Smooth muscle cell (in vitro differentiated cells): ENCODE results near the gene TRPT1. TPM values are rescaled to one million over a fixed set of nuclear protein-coding genes. Genes with fewer than 3 reads are reported as not detected.

ENCODE experiments used
- DNase-seq: peaks from one replicate; lab custom pipeline; 2025; ENCODE audit not compliant: unreplicated experiment; lab: John Stamatoyannopoulos, UW
- H2AFZ ChIP-seq: fragments of 200-600 bp; sonication (generic); 2 replicates; pipeline ENCODE4 v1.6.0; 2016; ENCODE audit warnings: antibody characterized with exemption, low read depth, mild to moderate bottlenecking
- H3F3A ChIP-seq: fragments of 200-600 bp; sonication (generic); 2 replicates; pipeline ENCODE4 v1.6.0; 2017; ENCODE audit warnings: antibody characterized with exemption, low read depth
- H3K27ac ChIP-seq: fragments of 200-600 bp; sonication (generic); 2 replicates; pipeline ENCODE4 v1.5.1; 2016; ENCODE audit warnings: low read depth, mild to moderate bottlenecking
- H3K27me3 ChIP-seq: fragments of 200-600 bp; sonication (generic); 2 replicates; pipeline ENCODE4 v1.6.1; 2016; ENCODE audit warnings: low read depth, mild to moderate bottlenecking
- H3K36me3 ChIP-seq: fragments of 200-600 bp; sonication (generic); 2 replicates; pipeline ENCODE4 v1.5.1; 2016; ENCODE audit warnings: low read depth
- H3K4me1 ChIP-seq: fragments of 200-600 bp; sonication (generic); 2 replicates; pipeline ENCODE4 v1.5.1; 2016; ENCODE audit warnings: low read depth
- H3K4me2 ChIP-seq: fragments of 200-600 bp; sonication (generic); 2 replicates; pipeline ENCODE4 v1.6.0; 2016; ENCODE audit warnings: mild to moderate bottlenecking
- H3K4me3 ChIP-seq: fragments of 200-600 bp; sonication (generic); 2 replicates; pipeline ENCODE4 v1.5.1; 2016; ENCODE audit warnings: mild to moderate bottlenecking
- H3K79me2 ChIP-seq: fragments of 200-600 bp; sonication (generic); 2 replicates; pipeline ENCODE4 v1.6.0; 2016; ENCODE audit warnings: low read depth, mild to moderate bottlenecking
- H3K9ac ChIP-seq: fragments of 200-600 bp; sonication (generic); 2 replicates; pipeline ENCODE4 v1.6.0; 2016; ENCODE audit warnings: low read depth
- H3K9me3 ChIP-seq: fragments of 200-600 bp; sonication (generic); replicated peaks from 2 replicates; pipeline ENCODE4 v1.5.1; 2016; ENCODE audit warnings: low read depth
- H4K20me1 ChIP-seq: fragments of 200-600 bp; sonication (generic); 2 replicates; pipeline ENCODE4 v1.6.0; 2016; ENCODE audit warnings: low read depth
- CTCF ChIP-seq: fragments of 200-600 bp; sonication (generic); IDR thresholded peaks from 2 replicates; pipeline ENCODE4 v1.5.1; 2017; ENCODE audit warnings: borderline replicate concordance, mild to moderate bottlenecking, antibody characterized with exemption; ENCODE audit not compliant: insufficient read depth, poor library complexity, severe bottlenecking
- WGBS: methylation state at CpG from one replicate; pipeline ENCODE4 v1.1.7; 2016; ENCODE audit warnings: low lambda C conversion rate; 5-methylcytosine and 5-hydroxymethylcytosine counted together
- polyA plus RNA-seq: library from polyadenylated mRNA; unstranded; fragments of >200 nt; fragmentation: Nextera tagmentation; extraction: Ambion mirVana; gene quantifications from 2 replicates; pipeline ENCODE4 v1.2.1, GENCODE V29; 2016
- total RNA-seq: library from RNA; depleted of rRNA; stranded (reverse); fragments of >200 nt; gene quantifications from 2 replicates; pipeline ENCODE4 v1.2.3, GENCODE V29; 2014

Gene TRPT1
- total and polyA plus RNA-seq, 2 experiments from 2014 or later = 52.6 to 65.6 TPM

- Histone ChIP-seq H2AFZ (no peak overlapping the region), H3K9me3 (no peaks in the 10 kb centered on the region), H3F3A (no peaks in the 10 kb centered on the region), H4K20me1 (no peaks in the 10 kb centered on the region), H3K27me3 (no peaks in the 10 kb centered on the region), H3K9ac (peak overlapping the region; percentile 61), H3K4me3 (peak overlapping the region; percentile 63), H3K4me1 (peaks cover 19% of the 10 kb centered on the region), H3K36me3 (no peaks in the 10 kb centered on the region), H3K4me2 (peak overlapping the region; percentile 97), H3K27ac (no peak overlapping the region), H3K79me2 (peaks cover 19% of the 10 kb centered on the region)
- WGBS = 32% methylated on average over 23 of the region's 26 CpGs
- DNase-seq = no peak
- no peak for TF ChIP-seq CTCF
Measured at GRCh38 chr11:64226507-64227051, 593 bp upstream of the TRPT1 start.

DNA sequence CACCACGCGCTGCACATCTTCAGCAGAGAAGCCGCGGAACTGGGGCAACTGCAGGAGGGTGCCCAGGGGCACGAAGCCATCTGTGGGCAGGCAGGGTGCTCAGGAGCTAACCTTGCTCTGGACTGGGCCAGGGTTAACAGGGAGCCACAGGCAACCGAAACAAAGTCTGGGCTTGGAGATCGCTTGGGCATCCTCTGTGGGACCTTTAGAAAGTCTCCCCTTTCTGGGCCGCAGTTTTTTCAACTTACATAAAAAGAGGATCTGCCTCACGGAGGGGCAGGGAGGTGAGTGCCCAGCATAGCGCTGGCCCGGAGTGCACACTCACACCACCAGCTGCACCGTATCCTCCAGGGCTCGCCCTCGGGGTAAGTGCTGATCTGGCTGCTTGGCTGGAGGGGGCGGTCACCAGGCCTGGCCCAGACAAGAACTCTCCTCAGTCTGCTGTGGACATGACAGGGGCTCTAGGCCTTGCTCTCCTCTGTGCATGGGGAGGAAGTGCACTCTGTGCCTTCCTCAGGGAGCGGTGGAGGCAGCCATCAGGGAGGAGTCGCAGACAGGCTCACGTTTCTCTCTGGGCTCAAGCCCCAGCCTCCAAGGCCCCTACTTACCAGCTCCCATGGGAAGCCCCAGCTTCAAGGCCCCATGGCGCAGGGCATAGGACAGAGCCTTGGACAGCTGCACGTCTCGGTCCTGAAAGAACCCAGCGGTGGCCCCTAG is 937 bp downstream of the TRPT1 start:
- Histone ChIP-seq H3F3A (no peaks in the 10 kb centered on the region), H3K36me3 (no peaks in the 10 kb centered on the region), H3K9me3 (no peaks in the 10 kb centered on the region), H4K20me1 (no peaks in the 10 kb centered on the region), H2AFZ (no peak overlapping the region), H3K4me2 (peak overlapping the region; percentile 97), H3K4me3 (peak overlapping the region; percentile 63), H3K79me2 (peaks cover 16% of the 10 kb centered on the region), H3K27ac (no peak overlapping the region), H3K27me3 (no peaks in the 10 kb centered on the region), H3K9ac (no peak overlapping the region), H3K4me1 (peaks cover 16% of the 10 kb centered on the region)
- WGBS = 78% methylated on average over 22 of the region's 22 CpGs
- TF ChIP-seq CTCF = no peak
- DNase-seq = no peak

DNA sequence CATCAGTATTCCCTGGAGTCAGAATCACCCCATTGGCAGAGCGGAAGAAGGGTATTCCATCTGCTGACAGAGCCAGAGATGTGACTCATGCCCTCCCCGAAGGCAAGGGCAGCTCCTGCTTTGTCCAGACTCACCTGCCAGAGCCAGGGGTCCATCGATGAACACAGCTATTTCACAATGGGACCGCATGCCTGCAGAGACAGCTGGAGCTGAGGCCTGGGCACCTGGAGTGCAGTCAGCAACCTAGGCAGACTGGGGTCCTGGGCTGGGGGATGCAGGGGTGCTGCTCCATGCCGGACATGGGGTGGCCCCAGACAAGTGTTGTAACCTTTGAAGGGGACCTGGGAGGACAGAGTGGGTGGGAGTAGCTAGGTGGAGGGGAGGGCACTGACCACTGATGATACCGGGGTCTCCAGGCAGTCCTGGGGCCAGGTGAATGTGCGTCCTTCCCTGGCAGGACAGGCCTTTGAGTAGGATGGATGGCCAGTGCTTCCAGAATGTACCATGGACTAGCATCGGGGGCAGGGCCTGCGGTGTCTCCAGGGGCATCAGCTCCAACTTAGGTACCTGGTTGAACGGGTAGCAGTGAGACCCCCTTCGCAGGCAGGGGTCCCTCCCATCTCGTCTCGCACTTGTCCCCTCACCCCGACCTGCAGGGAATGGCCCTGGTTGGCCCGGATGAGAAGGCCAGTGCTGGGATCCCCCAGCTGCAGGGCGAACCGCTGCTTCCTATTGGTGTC is 1.7 kb downstream of the TRPT1 start:
- Histone ChIP-seq H3K4me1 (peaks cover 10% of the 10 kb centered on the region), H3K4me2 (peak overlapping the region; percentile 97)
- TF ChIP-seq CTCF = no peak

More for the DNA sequence above, 1.7 kb downstream of the TRPT1 start:
- H3K27ac ChIP-seq = no peak overlapping the region
- DNase-seq = no peak
- H3K9ac ChIP-seq = no peak overlapping the region
- no peaks in the 10 kb centered on the region for H3K36me3 ChIP-seq
- no peaks in the 10 kb centered on the region for H3K27me3 ChIP-seq
- H3F3A ChIP-seq = no peaks in the 10 kb centered on the region
- no peaks in the 10 kb centered on the region for H4K20me1 ChIP-seq
- H3K4me3 ChIP-seq = no peak overlapping the region
- no peaks in the 10 kb centered on the region for H3K9me3 ChIP-seq
- H2AFZ ChIP-seq = no peak overlapping the region
- WGBS = 93% methylated on average over 17 of the region's 17 CpGs
- H3K79me2 ChIP-seq = peaks cover 16% of the 10 kb centered on the region
